ENCODE measurements around the gene AFF3. TPM values are rescaled to one million over a fixed set of nuclear protein-coding genes. Genes with fewer than 3 reads are reported as not detected.

AFF3 gene
- total and polyA plus RNA-seq, 2 of the 8 experiments (the other 6 are each of a cell fraction or from before 2014, with no cell fraction given): 0.27 to 3.0 TPM

DNA sequence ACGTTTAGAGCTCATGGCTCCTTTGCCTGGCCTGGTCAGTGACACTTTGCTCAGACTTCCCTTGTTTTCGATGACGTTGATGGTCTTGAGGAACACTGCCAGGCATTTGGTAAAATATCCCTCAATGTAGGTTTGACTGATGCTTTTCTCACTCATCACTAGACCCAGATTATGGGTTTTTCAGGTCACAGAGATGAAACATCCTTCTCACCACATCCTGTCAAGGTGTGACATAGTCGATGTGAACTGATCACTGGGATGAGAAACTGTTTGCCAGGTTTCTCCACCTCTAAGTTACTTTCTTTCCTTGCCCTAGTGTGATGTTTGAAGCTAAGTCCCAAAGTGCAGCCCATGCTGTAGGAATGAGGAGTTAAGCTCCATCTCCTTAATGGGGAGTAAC lies 81.5 kb downstream of the AFF3 start:
- H3K36me3 ChIP-seq (ENCODE audit: control insufficient read depth in 2 of 4, insufficient read depth in 4 of 4, low read length in 3 of 4): no peaks in the 10 kb centered on the region
- POLR2A ChIA-PET (ENCODE audit: partially characterized antibody): no interaction called here
- 96% methylated on average over 4 of the region's 4 CpGs; no CpG with 5 or more reads in 1 of the 2 experiments for WGBS, 2 experiments (ENCODE audit: extremely low coverage in 1 of 2, insufficient coverage in 1 of 2, insufficient read length in 1 of 2, insufficient replicate concordance in 2 of 2, low coverage in 1 of 2, low lambda C conversion rate in 2 of 2, missing lambda C conversion rate in 1 of 2)

More for the DNA sequence above, 81.5 kb downstream of the AFF3 start:
- Histone ChIP-seq H4K20me1 (replicated peaks in 1 of 2; ENCODE audit: control insufficient read depth in 1 of 2, insufficient read depth in 2 of 2, low read length in 2 of 2) (no peaks in the 10 kb centered on the region), H2BK120ac (replicated peaks; ENCODE audit: low read depth, low read length) (no peak overlapping the region), H3K27ac (ENCODE audit: low read depth, low read length) (no peak overlapping the region), H3K4me3 (ENCODE audit: extremely low read depth in 1 of 4, insufficient read depth in 2 of 4, low read depth in 3 of 4, low read length in 4 of 4) (no peak overlapping the region), H4K91ac (replicated peaks; ENCODE audit: insufficient read length, low read length) (no peak overlapping the region), H3K23me2 (ENCODE audit: low read depth, low read length) (no peaks in the 10 kb centered on the region; the same call in 1 of the 2 replicates), H3K56ac (replicated peaks; ENCODE audit: insufficient read length, low read depth, low read length) (no peak overlapping the region), H2BK5ac (ENCODE audit: low read depth, low read length) (no peak overlapping the region), H3K4me1 (replicated peaks in 1 of 4; ENCODE audit: control insufficient read depth in 3 of 4, insufficient read depth in 4 of 4, low read length in 3 of 4) (no peaks in the 10 kb centered on the region), H3K79me2 (ENCODE audit: control insufficient read depth in 1 of 2, insufficient read depth in 2 of 2, low read length in 2 of 2) (no peaks in the 10 kb centered on the region), H4K5ac (ENCODE audit: insufficient read length, low read depth, low read length) (no peak overlapping the region), H3K4me2 (ENCODE audit: insufficient read depth in 1 of 2, low read depth in 2 of 2, low read length in 2 of 2) (no peak overlapping the region), H2BK20ac (ENCODE audit: low read length) (no peak overlapping the region), H3K14ac (ENCODE audit: insufficient read length) (no peak overlapping the region), H4K8ac (ENCODE audit: extremely low read depth, insufficient read depth, low read length) (no peak overlapping the region), H3K23ac (ENCODE audit: insufficient read length) (no peak overlapping the region), H2BK12ac (ENCODE audit: low read depth, low read length) (no peak overlapping the region), H3K4ac (replicated peaks; ENCODE audit: insufficient read length, low read depth, low read length) (no peak overlapping the region), H2BK15ac (ENCODE audit: low read length) (no peak overlapping the region), H2AK5ac (ENCODE audit: low read depth, low read length) (no peak overlapping the region), H3K9me3 (ENCODE audit: insufficient read depth in 2 of 2, low read depth in 1 of 2, low read length in 1 of 2) (no peaks in the 10 kb centered on the region; a peak in 1 of 4 replicates), H2AFZ (ENCODE audit: low read length) (no peak overlapping the region), H3K27me3 (replicated peaks in 1 of 4; ENCODE audit: control insufficient read depth in 3 of 4, extremely low read depth in 1 of 4, insufficient read depth in 3 of 4, low read length in 3 of 4) (no peaks in the 10 kb centered on the region), H3K79me1 (ENCODE audit: low read depth, low read length) (no peaks in the 10 kb centered on the region), H3K9ac (replicated peaks in 1 of 4; ENCODE audit: extremely low read depth in 1 of 4, low read depth in 3 of 4, low read length in 3 of 4) (no peak overlapping the region), H3K18ac (ENCODE audit: extremely low read depth, low read length) (no peak overlapping the region)
- no peak for FAIRE-seq
- TF ChIP-seq HDAC2 (IDR thresholded peaks at IDR 0.05; ENCODE audit: borderline replicate concordance in 1 of 2, low read depth in 2 of 2, low read length in 2 of 2) (no peak), GABPA (IDR thresholded peaks at IDR 0.05; ENCODE audit: borderline replicate concordance, insufficient read depth, low read length) (no peak), SIN3A (conservative IDR thresholded peaks at IDR 0.05 in 1 of 2, IDR thresholded peaks at IDR 0.05 in 1 of 2; ENCODE audit: low read depth in 1 of 2, low read length in 2 of 2) (no peak), GTF2F1 (IDR thresholded peaks at IDR 0.05; ENCODE audit: borderline replicate concordance, low read depth, low read length) (no peak), CBX5 (IDR thresholded peaks at IDR 0.05; ENCODE audit: low read depth, low read length) (no peak), MAFK (IDR thresholded peaks at IDR 0.05; ENCODE audit: low read depth, low read length) (no peak)
- CTCF ChIA-PET (ENCODE audit: partially characterized antibody): no interaction called here
- DNase-seq (ENCODE audit: low read depth in 1 of 2, low spot score in 2 of 2): no peak
